ENCODE results near the gene NAAA. TPM values are rescaled to one million over a fixed set of nuclear protein-coding genes. Genes with fewer than 3 reads are reported as not detected.

NAAA gene
- total and polyA plus RNA-seq, 12 donors, result 6.4 to 27.4 (median 13.2) TPM

DNA sequence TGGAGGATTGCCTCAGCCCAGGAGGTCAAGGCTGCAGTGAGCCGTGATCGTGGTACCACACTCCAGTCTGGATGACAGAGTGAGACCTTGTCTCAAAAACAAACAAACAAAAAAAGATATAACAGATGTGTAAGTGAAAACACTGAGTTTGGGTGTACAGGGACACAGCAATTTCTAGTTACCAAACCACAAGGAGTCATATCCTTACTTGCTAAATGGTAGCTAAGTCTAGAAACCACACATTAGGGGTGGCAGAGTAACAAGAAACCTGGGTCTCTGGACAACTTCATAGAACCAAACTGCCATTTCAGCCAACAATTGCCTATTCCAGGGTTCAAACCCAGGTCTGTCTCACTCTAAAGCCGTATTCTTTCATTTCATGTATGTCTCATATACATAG lies 59.3 kb downstream of the NAAA start:
- DNase-seq (no peak), ATAC-seq (no peak)
- WGBS, 2 donors, result 89 to 93% methylated on average over 3 of the region's 3 CpGs
- Histone ChIP-seq H3K36me3 (no peaks in the 10 kb centered on the region), H3K27ac (no peak overlapping the region), H3K4me1 (no peaks in the 10 kb centered on the region), H3K9me3 (no peaks in the 10 kb centered on the region), H3K27me3 (peaks cover 0 to 40% (median 10%) of the 10 kb centered on the region in 7 donors), H3K4me3 (no peak overlapping the region)
- intact Hi-C loops (cut with DNase I), result no loop called here
- TF ChIP-seq, protein P1, sequence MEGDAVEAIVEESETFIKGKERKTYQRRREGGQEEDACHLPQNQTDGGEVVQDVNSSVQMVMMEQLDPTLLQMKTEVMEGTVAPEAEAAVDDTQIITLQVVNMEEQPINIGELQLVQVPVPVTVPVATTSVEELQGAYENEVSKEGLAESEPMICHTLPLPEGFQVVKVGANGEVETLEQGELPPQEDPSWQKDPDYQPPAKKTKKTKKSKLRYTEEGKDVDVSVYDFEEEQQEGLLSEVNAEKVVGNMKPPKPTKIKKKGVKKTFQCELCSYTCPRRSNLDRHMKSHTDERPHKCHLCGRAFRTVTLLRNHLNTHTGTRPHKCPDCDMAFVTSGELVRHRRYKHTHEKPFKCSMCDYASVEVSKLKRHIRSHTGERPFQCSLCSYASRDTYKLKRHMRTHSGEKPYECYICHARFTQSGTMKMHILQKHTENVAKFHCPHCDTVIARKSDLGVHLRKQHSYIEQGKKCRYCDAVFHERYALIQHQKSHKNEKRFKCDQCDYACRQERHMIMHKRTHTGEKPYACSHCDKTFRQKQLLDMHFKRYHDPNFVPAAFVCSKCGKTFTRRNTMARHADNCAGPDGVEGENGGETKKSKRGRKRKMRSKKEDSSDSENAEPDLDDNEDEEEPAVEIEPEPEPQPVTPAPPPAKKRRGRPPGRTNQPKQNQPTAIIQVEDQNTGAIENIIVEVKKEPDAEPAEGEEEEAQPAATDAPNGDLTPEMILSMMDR (IDR thresholded peaks at IDR 0.05), result no peak

- ATAC-seq (no peak), DNase-seq (no peak)
- H3K27me3 ChIP-seq, result peaks cover 0 to 38% (median 13%) of the 10 kb centered on the region in 7 donors
- WGBS, 2 donors, result 38 to 65% methylated on average over 1 of the region's 1 CpG
- no peaks in the 10 kb centered on the region for H3K4me1 ChIP-seq
- intact Hi-C loops (cut with DNase I), result no loop called here
- H3K9me3 ChIP-seq, result no peaks in the 10 kb centered on the region
- H3K4me3 ChIP-seq, result no peak overlapping the region
- no peaks in the 10 kb centered on the region for H3K36me3 ChIP-seq
- TF ChIP-seq, protein P1 (IDR thresholded peaks at IDR 0.05), result no peak
- no peak overlapping the region for H3K27ac ChIP-seq
Measured at GRCh38 chr4:75880278-75880677, 60.5 kb downstream of the NAAA start.

- H3K36me3 ChIP-seq, result no peaks in the 10 kb centered on the region
- 59 to 63% methylated on average over 6 of the region's 6 CpGs for WGBS, 2 donors
- TF ChIP-seq, protein P1 (IDR thresholded peaks at IDR 0.05), result no peak
- H3K4me3 ChIP-seq, result no peak overlapping the region
- no peaks in the 10 kb centered on the region for H3K9me3 ChIP-seq
- no peaks in the 10 kb centered on the region for H3K4me1 ChIP-seq
- DNase-seq (no peak), ATAC-seq (no peak)
- H3K27ac ChIP-seq, result no peak overlapping the region
- peaks cover 0 to 44% (median 19%) of the 10 kb centered on the region in 7 donors for H3K27me3 ChIP-seq
- intact Hi-C loops (cut with DNase I), result no loop called here
Measured at GRCh38 chr4:75878246-75878756, 62.5 kb downstream of the NAAA start.

DNA sequence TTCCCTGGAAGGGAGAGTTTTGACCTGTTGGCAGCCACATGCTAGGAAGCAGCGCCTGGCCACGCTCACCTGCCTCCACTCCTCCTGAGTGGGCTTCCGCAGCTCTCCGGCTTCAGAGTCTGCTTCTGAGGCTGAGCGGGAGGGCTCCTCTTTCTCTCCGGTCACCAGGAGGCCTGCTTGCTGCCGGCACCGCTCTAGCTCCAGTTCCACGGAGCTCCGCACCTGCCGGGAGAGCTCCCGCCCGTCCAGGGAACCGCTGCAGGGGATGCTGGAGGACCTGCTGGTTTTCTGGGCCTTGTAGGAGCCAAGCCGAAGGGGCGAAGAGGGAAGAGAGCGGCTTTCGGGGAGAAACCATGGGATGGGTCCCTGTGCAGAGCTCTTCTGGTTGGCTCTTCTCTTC lies 64.6 kb downstream of the NAAA start:
- DNase-seq (no peak), ATAC-seq (no peak)
- intact Hi-C loops (cut with DNase I), result no loop called here
- H3K27ac ChIP-seq, result no peak overlapping the region
- H3K36me3 ChIP-seq, result no peaks in the 10 kb centered on the region
- TF ChIP-seq, protein P1 (IDR thresholded peaks at IDR 0.05), result no peak
- no peaks in the 10 kb centered on the region for H3K9me3 ChIP-seq
- H3K27me3 ChIP-seq, result peaks cover 0 to 37% (median 15%) of the 10 kb centered on the region in 7 donors
- H3K4me1 ChIP-seq, result no peaks in the 10 kb centered on the region
- 85 to 86% methylated on average over 18 of the region's 18 CpGs for WGBS, 2 donors
- no peak overlapping the region for H3K4me3 ChIP-seq
